Stimulated activated CD4-positive, alpha-beta T cell treated with anti-CD3 and anti-CD28 coated beads, TNF-alpha, amount 100 ng/mL, for 1 hour (primary cell): ENCODE measurements around the gene GTF3C1.

ENCODE experiments used
- DNase-seq, 3 donors: peaks; one replicate each; pipeline ENCODE4 v3.0.0-alpha.2; 2020; ENCODE audit warnings: low read depth in 3 of 3, low spot score in 1 of 3

The GTF3C1 gene

DNA sequence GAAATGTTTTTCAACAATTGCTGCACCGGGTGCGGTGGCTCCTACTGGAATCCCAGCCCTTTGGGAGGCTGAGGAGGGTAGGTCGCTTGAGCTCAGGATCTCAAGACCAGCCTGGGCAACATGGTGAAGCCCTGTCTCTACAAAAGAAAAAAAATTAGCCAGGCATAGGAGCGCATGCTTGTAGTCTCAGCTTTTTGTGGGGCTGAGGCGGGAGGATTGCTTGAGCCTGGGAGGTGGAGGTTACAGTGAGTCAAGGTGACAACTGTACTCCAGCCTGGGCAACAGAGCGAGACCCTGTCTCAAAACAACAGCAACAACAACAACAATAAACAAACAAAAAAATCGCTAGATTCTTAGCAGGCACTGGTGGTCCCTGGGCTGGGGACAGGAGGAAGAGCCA, 119.2 kb downstream of the GTF3C1 start:
- DNase-seq: no peak

DNA sequence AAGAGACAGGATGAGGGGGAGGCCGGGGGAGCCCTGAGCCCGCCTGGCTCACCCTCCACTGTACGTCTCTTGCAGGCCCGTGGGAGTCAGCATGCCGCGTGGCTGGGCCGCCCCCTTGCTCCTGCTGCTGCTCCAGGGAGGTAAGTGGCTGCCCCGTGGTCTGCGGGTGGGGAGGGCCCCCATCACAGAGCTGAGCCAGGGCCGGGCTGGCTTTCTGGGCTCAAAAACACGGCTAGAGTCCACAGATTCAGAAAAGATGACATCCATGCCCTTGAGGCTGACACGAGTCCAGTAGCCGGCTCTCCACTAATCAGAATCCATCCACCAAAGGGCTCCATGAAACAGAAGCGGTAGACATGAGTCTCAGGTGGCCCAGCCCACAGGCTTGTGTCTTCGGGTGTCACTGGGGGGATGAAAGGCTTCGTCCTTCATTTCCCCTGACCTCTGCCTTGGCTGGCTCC, 119.7 kb downstream of the GTF3C1 start:
- no peak for DNase-seq

DNA sequence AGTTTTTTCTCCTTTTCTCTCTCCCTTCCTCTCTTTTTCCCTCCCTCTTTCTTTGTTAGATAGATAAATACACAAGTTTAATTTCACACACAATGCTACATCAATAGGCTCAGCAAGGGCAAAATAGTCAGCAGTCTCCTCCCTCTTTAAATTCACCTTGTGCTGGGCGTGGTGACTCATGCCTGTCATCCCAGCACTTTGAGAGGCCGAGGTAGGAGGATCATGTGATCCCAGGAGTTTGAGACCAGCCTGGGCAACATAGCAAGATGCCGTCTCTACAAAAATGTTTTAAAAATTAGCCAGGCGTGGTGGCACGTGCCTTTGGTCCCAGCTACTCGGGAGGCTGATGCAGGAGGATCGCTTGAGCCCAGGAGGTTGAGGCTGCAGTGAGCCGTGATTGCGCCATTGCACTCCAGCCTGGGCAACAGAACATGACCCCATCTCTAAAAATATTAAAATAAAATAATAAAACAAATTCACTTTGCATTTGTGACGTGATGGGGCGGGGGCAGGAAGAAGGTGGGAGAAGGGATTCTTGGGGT, 120.3 kb downstream of the GTF3C1 start:
- DNase-seq: no peak

GRCh38 chr16:27428026-27428785, 121.5 kb downstream of the GTF3C1 start:
- no peak for DNase-seq

- no peak for DNase-seq
These were observed 122.2 kb downstream of the GTF3C1 start for GRCh38 chr16:27427538-27427937.

DNA sequence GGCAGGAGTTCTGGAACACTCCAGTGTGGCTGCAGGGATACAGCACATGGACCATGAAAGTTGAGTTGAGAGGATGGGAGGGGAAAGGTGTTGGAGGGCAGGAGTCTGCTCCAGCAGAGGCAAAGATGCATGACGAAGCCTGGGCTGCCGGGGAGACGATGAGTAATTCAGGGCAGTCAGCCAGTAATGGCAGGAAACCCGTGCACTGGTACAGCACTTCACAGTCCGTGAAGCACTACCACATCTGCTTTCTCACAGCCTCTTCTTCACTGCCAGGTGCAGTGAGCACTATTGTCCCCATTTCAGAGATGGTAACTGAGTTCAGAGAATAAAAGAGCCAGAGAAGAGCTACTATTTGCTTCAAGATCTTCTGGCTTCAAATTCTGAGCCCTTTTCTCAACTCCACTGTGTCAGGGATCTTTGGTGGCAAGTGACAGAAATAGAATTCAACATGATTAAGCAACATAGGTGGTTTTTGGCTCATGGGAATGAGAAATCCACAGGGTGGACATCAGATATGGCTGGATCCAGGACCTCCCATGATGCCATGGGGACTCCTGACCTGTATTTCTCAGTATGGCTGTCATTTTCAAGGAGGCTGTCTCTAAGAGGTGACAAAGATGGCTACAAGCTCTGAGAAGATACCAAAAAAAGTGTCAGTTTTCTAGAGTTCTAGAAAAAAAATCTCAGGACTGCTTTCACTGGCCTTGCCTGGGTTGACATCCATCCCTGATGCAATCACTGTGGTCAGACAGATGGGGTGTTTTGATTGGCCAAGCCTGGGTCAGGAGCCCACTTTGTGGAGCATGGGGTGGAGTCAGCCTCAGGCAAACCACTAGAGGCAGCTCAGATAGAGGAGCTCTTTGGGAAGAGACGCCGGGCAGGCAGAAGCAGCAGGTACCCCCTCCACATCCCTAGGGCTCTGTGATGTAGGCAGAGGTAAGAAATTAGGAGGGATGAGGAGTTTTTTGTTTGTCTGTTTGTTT, 123.0 kb downstream of the GTF3C1 start:
- DNase-seq: peak in 2 of 3 donors; percentile 45 to 62

DNA sequence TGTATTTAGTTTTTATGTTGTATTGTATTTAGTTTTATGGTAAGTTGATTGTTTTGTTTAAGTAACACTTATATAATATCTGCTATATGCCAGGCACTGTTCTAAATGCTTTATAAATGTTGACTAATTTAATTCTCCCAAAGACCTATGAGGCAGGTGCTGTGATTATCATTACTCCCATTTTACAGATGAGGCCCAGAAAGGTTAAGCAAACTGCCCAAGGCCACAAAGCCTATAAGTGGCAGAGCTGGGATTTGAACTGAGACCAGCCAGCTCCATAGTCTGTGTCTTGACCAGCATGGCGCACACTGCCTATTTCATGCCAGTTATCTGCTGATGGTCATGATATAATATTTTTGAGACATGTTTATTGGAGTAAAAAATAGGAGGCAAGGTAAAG, 123.8 kb downstream of the GTF3C1 start:
- DNase-seq: no peak

DNA sequence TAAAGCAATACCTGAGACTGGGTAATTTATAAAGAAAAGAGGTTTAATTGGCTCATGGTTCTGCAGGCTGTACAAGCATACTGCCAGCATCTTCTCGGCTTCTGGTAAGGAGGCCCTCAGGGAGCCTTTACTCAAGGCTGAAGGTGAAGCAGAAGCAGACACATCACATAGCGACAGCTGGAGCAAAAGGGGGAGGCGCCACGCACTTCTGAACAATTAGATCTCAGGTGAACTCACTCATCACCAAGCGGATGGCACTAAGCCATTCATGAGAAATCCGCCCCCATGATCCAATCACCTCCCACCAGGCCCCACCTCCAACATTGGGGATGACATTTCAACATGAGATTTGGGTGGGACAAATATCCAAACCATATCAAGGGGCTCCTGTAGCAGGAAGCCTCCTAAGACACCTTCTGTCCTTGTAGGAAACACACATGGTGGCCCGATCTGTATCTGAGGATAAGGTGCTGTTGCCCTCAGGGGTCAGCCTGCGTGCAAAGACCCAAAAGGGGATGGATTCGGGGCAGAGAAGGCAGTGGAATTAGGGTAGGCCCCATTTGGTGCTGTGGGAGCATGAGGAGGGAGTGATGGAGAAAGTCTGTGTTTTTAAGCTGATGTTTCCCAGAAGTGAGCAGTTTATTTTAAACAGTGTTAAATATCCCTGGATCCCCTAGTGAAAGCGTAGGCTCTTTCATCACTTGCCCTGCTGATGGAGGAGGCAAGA, 124.8 kb downstream of the GTF3C1 start:
- no peak for DNase-seq

- no peak for DNase-seq
These were observed 127.6 kb downstream of the GTF3C1 start for GRCh38 chr16:27421961-27422740.

DNA sequence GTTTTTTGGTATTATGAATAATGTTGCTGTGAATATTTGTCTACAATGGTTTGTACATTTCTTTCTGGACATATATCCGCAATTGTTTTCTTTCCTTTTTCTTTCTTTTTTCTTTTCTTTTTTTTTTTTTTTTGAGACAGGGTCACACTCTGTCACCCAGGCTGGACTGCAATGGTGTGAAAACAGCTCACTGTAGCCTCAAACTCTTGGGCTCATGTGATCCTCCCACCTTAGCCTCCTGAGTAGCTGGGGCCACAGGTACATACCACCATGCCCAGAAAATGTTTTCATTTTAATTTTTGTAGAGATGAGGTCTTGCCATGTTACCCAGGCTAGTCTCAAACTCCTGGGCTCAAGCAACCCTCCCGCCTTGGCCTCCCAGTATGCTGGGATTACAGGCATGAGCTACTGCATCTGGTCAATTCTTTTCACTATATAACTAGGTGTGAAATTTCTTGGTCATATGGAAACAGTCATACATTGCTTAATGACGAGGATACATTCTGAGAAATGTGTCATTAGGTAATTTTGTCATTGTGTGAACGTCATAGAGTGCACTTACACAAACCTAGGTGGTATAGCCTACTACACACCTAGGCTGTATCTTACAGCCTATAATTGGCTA, 132.6 kb downstream of the GTF3C1 start:
- no peak for DNase-seq

- DNase-seq: no peak
These were observed 134.8 kb downstream of the GTF3C1 start for GRCh38 chr16:27414788-27415431.

GRCh38 chr16:27413956-27414355, 135.8 kb downstream of the GTF3C1 start:
- DNase-seq: no peak

DNA sequence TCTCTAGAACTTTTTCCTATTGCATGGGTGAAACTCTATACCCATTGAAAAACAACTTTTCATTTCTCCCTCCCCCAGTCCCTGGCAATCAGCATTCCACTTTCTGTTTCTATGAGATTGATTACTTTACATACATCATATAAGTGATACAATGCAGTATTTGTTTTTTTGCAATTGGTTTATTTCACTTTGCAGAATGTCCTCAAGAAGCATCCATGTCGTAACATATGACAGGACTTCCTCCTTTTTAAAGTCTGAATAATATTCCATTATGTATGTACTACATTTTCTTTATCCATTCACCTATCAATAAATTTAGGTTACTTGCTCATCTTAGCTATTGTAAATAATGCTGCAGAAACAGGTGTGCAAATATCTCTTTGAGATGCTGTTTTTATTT, 139.0 kb downstream of the GTF3C1 start:
- no peak for DNase-seq
